Stimulated activated naive CD4-positive, alpha-beta T cell treated with Interleukin-2 at 50 U/mL for 16 hours (primary cell): ENCODE results near the gene VAV2.
"Not testable (repeated sequence)": the region's sequence is repeated elsewhere in the genome, so short reads cannot be mapped to it uniquely, and the experiment has no call there.

ENCODE experiments used
- DNase-seq: peaks from one replicate; lab custom pipeline; 2025; lab: John Stamatoyannopoulos, UW

The VAV2 gene

GRCh38 chr9:133968966-133969617 lies 23.0 kb downstream of the VAV2 start:
- DNase-seq, result no peak

GRCh38 chr9:133968428-133968827 lies 23.7 kb downstream of the VAV2 start:
- DNase-seq, result no peak

GRCh38 chr9:133967024-133967741 lies 24.9 kb downstream of the VAV2 start:
- DNase-seq, result no peak

GRCh38 chr9:133964463-133964862 lies 27.7 kb downstream of the VAV2 start:
- no peak for DNase-seq

- DNase-seq, result no peak
These were observed 29.0 kb downstream of the VAV2 start for GRCh38 chr9:133963166-133963565.

- no peak for DNase-seq
These were observed 29.8 kb downstream of the VAV2 start for GRCh38 chr9:133962341-133962740.

GRCh38 chr9:133961226-133962165 lies 30.6 kb downstream of the VAV2 start:
- no peak for DNase-seq

GRCh38 chr9:133960568-133961129 lies 31.5 kb downstream of the VAV2 start:
- DNase-seq, result no peak

- DNase-seq, result no peak
These were observed 32.1 kb downstream of the VAV2 start for GRCh38 chr9:133959966-133960567.

GRCh38 chr9:133959171-133959570 lies 33.0 kb downstream of the VAV2 start:
- DNase-seq, result no peak

- no peak for DNase-seq
These were observed 33.4 kb downstream of the VAV2 start for GRCh38 chr9:133958756-133959155.

- DNase-seq, result not testable (repeated sequence)
These were observed 34.4 kb downstream of the VAV2 start for GRCh38 chr9:133957772-133958171.

GRCh38 chr9:133957328-133957727 lies 34.8 kb downstream of the VAV2 start:
- no peak for DNase-seq

- no peak for DNase-seq
These were observed 35.5 kb downstream of the VAV2 start for GRCh38 chr9:133956520-133957076.

GRCh38 chr9:133955821-133956411 lies 36.2 kb downstream of the VAV2 start:
- DNase-seq, result peak; percentile 15

- no peak for DNase-seq
These were observed 37.1 kb downstream of the VAV2 start for GRCh38 chr9:133954862-133955529.

- DNase-seq, result no peak
These were observed 38.0 kb downstream of the VAV2 start for GRCh38 chr9:133953976-133954709.

GRCh38 chr9:133953621-133953975 lies 38.5 kb downstream of the VAV2 start:
- no peak for DNase-seq

GRCh38 chr9:133952598-133953550 lies 39.2 kb downstream of the VAV2 start:
- no peak for DNase-seq
